Fibroblast of mammary gland (primary cell): ENCODE results near the gene SMARCC1.
A peak's percentile ranks its signal among the peaks of the same experiment; 100 is the strongest.

Source experiments
- DNase-seq: peaks from one replicate; pipeline ENCODE4 v3.0.0-alpha.2; 2010; ENCODE audit warnings: low read depth
- H3K4me3 ChIP-seq: 2 replicates; pipeline ENCODE4 v1.5.1; 2011; ENCODE audit warnings: low read depth, mild to moderate bottlenecking, low read length, moderate library complexity; ENCODE audit not compliant: control insufficient read depth
- TF ChIP-seq, protein P1 (sequence below): conservative IDR thresholded peaks from 2 replicates; pipeline ENCODE4 v1.5.1; 2011; ENCODE audit warnings: low read depth, low read length, inconsistent platforms; ENCODE audit not compliant: control insufficient read depth, insufficient read depth

SMARCC1 gene

DNA sequence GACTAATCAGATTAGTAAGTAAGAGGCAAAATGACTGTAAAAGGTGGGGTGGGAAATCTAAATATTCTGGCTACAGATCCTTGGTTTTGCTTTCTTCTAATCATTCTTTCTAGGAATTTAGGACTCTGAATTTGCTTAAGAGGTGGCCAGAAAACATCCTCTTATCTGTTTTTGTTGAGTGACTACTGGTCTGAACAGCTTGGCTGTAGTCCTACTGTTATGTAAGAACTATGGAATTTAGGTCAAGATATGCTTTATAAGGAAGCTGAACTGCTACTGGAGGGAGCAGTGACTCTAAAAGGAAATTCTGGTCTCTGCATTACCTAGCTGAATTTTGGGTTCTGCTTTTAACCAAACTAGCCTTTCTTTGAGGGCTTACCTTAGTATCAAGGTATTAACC, 169.5 kb downstream of the SMARCC1 start:
- TF ChIP-seq, protein P1, sequence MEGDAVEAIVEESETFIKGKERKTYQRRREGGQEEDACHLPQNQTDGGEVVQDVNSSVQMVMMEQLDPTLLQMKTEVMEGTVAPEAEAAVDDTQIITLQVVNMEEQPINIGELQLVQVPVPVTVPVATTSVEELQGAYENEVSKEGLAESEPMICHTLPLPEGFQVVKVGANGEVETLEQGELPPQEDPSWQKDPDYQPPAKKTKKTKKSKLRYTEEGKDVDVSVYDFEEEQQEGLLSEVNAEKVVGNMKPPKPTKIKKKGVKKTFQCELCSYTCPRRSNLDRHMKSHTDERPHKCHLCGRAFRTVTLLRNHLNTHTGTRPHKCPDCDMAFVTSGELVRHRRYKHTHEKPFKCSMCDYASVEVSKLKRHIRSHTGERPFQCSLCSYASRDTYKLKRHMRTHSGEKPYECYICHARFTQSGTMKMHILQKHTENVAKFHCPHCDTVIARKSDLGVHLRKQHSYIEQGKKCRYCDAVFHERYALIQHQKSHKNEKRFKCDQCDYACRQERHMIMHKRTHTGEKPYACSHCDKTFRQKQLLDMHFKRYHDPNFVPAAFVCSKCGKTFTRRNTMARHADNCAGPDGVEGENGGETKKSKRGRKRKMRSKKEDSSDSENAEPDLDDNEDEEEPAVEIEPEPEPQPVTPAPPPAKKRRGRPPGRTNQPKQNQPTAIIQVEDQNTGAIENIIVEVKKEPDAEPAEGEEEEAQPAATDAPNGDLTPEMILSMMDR: no peak
- DNase-seq: peak; percentile 57
- no peak overlapping the region for H3K4me3 ChIP-seq

- no peak for DNase-seq
- TF ChIP-seq, protein P1: no peak
- no peak overlapping the region for H3K4me3 ChIP-seq
Observed at GRCh38 chr3:47611576-47611975, 170.1 kb downstream of the SMARCC1 start.

DNA sequence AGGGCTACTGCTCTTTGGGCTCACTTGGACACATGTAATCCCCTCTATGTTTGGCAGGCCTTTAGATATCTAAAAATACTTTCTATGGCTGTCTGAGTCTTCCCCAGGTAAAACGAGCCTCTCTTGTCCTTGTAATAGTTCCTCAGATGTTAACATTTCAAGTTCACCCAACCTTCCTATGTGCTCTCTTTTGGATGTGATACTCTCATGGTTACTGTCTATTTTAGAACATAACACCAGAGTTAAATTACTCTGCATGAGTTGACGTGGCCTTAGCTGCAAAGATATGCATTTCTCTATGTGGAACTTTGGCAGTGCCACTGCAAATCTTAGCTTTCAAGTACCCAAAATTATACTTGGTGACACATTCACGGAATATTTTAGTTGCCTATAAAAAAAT, 171.1 kb downstream of the SMARCC1 start:
- no peak overlapping the region for H3K4me3 ChIP-seq
- TF ChIP-seq, protein P1: no peak
- DNase-seq: no peak

- H3K4me3 ChIP-seq: no peak overlapping the region
- TF ChIP-seq, protein P1: no peak
- no peak for DNase-seq
Observed at GRCh38 chr3:47607335-47607734, 174.4 kb downstream of the SMARCC1 start.

- H3K4me3 ChIP-seq: no peak overlapping the region
- TF ChIP-seq, protein P1: no peak
- no peak for DNase-seq
Observed at GRCh38 chr3:47606165-47606564, 175.5 kb downstream of the SMARCC1 start.

DNA sequence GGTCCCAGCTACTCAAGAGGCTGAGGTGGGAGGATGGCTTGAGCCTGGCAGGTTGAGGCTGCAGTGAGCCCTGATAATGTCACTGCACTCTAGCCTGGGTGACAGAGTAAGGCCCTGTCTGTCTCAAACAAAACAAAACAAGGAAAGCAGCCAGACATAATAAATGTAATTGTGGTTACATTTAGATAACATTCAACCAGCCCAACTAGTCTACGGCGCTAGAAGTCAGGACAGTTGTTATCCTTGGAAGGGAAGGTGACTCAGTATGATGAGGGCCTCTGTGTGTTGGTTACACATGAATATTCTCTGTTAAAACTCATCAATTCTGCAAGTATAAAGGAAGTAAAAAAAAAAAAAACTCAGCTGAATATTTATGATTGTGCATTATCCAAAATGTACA, 176.0 kb downstream of the SMARCC1 start:
- H3K4me3 ChIP-seq: no peak overlapping the region
- TF ChIP-seq, protein P1: no peak
- peak; percentile 32 for DNase-seq

DNA sequence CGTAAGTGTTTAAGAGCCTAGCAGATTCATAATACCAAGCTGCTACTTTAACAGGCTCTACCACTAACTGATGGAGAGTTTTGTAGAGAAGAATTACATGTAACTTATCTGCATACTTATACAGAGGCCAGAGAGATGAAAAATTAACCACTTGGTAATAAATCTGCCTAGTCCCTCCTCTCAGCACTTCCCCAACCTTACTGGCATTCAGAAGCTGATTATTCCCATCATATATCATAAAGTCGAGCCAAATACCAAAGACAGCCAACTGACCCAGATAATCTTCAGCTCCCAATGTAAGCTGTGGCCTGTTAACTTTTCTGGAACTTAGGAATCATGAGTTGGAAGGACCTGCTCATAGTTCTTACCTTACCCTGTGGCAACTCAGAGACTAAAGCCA, 177.5 kb downstream of the SMARCC1 start:
- TF ChIP-seq, protein P1: no peak
- H3K4me3 ChIP-seq: no peak overlapping the region
- DNase-seq: no peak
